HepG2 (cell line): Measurements from ENCODE around the gene NUP214. TPM values are rescaled to one million over a fixed set of nuclear protein-coding genes. Genes with fewer than 3 reads are reported as not detected.

Source experiments
- ATAC-seq: fragments of 200-7000 bp; cut with Tn5 transposase; 3 replicates; pipeline ENCODE4 v1.9.1; 2020; ENCODE audit warnings: mild to moderate bottlenecking, moderate library complexity
- BruUV-seq: library from RNA; stranded (reverse); fragments of 400-500 nt; replicated peaks from 2 replicates; lab custom pipeline; 2021; lab: Mats Ljungman, UMichigan
- CTCF ChIA-PET: fragments of 300-600 bp; formaldehyde crosslinking; extraction: SDS; loops from one replicate; lab custom pipeline; 2021; ENCODE audit warnings: low total read pairs, inconsistent platforms, low intra/inter-chr PET ratio; lab: Yijun Ruan, JAX
- POLR2A ChIA-PET: fragments of 350-600 bp; sonication (Branson Sonifier 250); formaldehyde crosslinking; loops from one replicate; lab custom pipeline; 2020; ENCODE audit warnings: antibody characterized with exemption, inconsistent platforms; lab: Yijun Ruan, JAX
- DNase-seq: peaks from one replicate; pipeline ENCODE4 v3.0.0-alpha.2; 2015; ENCODE audit warnings: low spot score
- FAIRE-seq: peaks from 3 replicates; lab custom pipeline; 2011; peaks lifted over from hg19 to GRCh38; lab: Jason Lieb, UNC
- H2AFZ ChIP-seq: one replicate; pipeline ENCODE4 v1.6.1; 2011; ENCODE audit warnings: low read length, inconsistent platforms
- H3K27ac ChIP-seq: fragments of 300-600 bp; 3 replicates; pipeline ENCODE4 v1.8.0; 2011; ENCODE audit warnings: mixed run types, mild to moderate bottlenecking, mixed read lengths, low read length, inconsistent platforms; ENCODE audit not compliant: insufficient read depth; ENCODE audit errors: extremely low read length
- H3K27me3 ChIP-seq, 2 experiments: fragments of 200-600 bp in 1 of 2; 2 replicates in 1 of 2; 3 replicates in 1 of 2; pipeline versions ENCODE4 v1.6.0 to v1.8.0; 2011; ENCODE audit warnings: low read length in 2 of 2, mild to moderate bottlenecking in 2 of 2, moderate library complexity in 2 of 2, inconsistent platforms in 1 of 2; ENCODE audit not compliant: insufficient read depth in 2 of 2, control insufficient read depth in 1 of 2
- H3K36me3 ChIP-seq, 2 experiments: fragments of 200-600 bp in 1 of 2; replicated peaks in 1 of 2; 2 replicates in 1 of 2; 3 replicates in 1 of 2; pipeline versions ENCODE4 v1.5.1 to v1.8.0; 2011; ENCODE audit warnings: low read length in 2 of 2, inconsistent platforms in 1 of 2; ENCODE audit not compliant: insufficient read depth in 2 of 2, control insufficient read depth in 1 of 2
- H3K4me1 ChIP-seq: 2 replicates; pipeline ENCODE4 v1.5.1; 2012; ENCODE audit warnings: low read length, inconsistent platforms; ENCODE audit not compliant: insufficient read depth
- H3K4me2 ChIP-seq: 2 replicates; pipeline ENCODE4 v1.6.0; 2011; ENCODE audit warnings: low read depth, low read length, inconsistent platforms
- H3K4me3 ChIP-seq, 3 experiments: fragments of 200-600 bp in 1 of 3; sonication (generic), shearing (Covaris generic) in 1 of 3; replicated peaks in 1 of 3; 2 replicates each; pipeline ENCODE4 v1.5.1; 2011 to 2016; ENCODE audit warnings: low read length in 3 of 3, inconsistent platforms in 2 of 3, low read depth in 2 of 3, mild to moderate bottlenecking in 2 of 3, control low read depth in 1 of 3, mixed read lengths in 1 of 3; ENCODE audit not compliant: insufficient read depth in 1 of 3
- H3K79me2 ChIP-seq: one replicate; pipeline ENCODE4 v1.6.1; 2011; ENCODE audit warnings: low read length, inconsistent platforms; ENCODE audit not compliant: insufficient read depth
- H3K9ac ChIP-seq: 2 replicates; pipeline ENCODE4 v1.6.0; 2011; ENCODE audit warnings: mild to moderate bottlenecking, low read depth, low read length, inconsistent platforms; ENCODE audit not compliant: insufficient read depth
- H3K9me3 ChIP-seq: 2 replicates; pipeline ENCODE4 v1.5.1; 2012; ENCODE audit warnings: mild to moderate bottlenecking, low read length
- H4K20me1 ChIP-seq: 2 replicates; pipeline ENCODE4 v1.6.0; 2011; ENCODE audit warnings: inconsistent platforms, mild to moderate bottlenecking, low read length, moderate library complexity; ENCODE audit not compliant: insufficient read depth
- GATAD1 ChIP-seq: IDR thresholded peaks from 2 replicates; pipeline ENCODE4 v1.6.1; 2016; ENCODE audit warnings: missing genetic modification reagents, missing compliant biosample characterization
- KAT8 ChIP-seq: IDR thresholded peaks from 2 replicates; pipeline ENCODE4 v1.6.1; 2016; ENCODE audit warnings: missing genetic modification reagents, missing compliant biosample characterization
- KMT2A ChIP-seq: sonication (generic); formaldehyde crosslinking; IDR thresholded peaks from 2 replicates; pipeline ENCODE4 v1.4.0; 2020; ENCODE audit warnings: missing genetic modification reagents
- NFIB ChIP-seq: sonication (generic); formaldehyde crosslinking; IDR thresholded peaks from 2 replicates; pipeline ENCODE4 v1.9.0; 2021; ENCODE audit warnings: missing genetic modification reagents, mild to moderate bottlenecking, borderline replicate concordance
- ONECUT2 ChIP-seq: sonication (generic); formaldehyde crosslinking; IDR thresholded peaks from 2 replicates; pipeline ENCODE4 v1.4.0; 2020; ENCODE audit warnings: missing genetic modification reagents
- PPARG ChIP-seq: conservative IDR thresholded peaks from 2 replicates; pipeline ENCODE4 v1.6.1; 2016; ENCODE audit warnings: missing biosample characterization, missing genetic modification reagents
- SUZ12 ChIP-seq: fragments of 150-350 bp; IDR thresholded peaks from 2 replicates; pipeline ENCODE4 v1.6.1; 2014; ENCODE audit warnings: low read depth, low read length
- TAF15 ChIP-seq: fragments of 200-400 bp; formaldehyde crosslinking; IDR thresholded peaks from one replicate; pipeline ENCODE4 v1.6.1; 2018; ENCODE audit warnings: mild to moderate bottlenecking, low read depth, low read length; ENCODE audit not compliant: poor library complexity, severe bottlenecking
- ZFP91 ChIP-seq: sonication (generic); formaldehyde crosslinking; IDR thresholded peaks from 2 replicates; pipeline ENCODE4 v1.9.0; 2022; ENCODE audit warnings: missing genetic modification reagents, mild to moderate bottlenecking, borderline replicate concordance
- ZFY ChIP-seq: sonication (generic); formaldehyde crosslinking; IDR thresholded peaks from 2 replicates; pipeline ENCODE4 v1.4.0; 2020; ENCODE audit warnings: missing genetic modification reagents
- ZHX1 ChIP-seq: sonication (generic); formaldehyde crosslinking; IDR thresholded peaks from 2 replicates; pipeline ENCODE4 v1.8.1; 2022; ENCODE audit warnings: low read depth, mild to moderate bottlenecking, missing genetic modification reagents
- ZNF225 ChIP-seq: sonication (generic); formaldehyde crosslinking; IDR thresholded peaks from 2 replicates; pipeline ENCODE4 v1.4.0; 2020; ENCODE audit warnings: mild to moderate bottlenecking, missing genetic modification reagents
- ZNF652 ChIP-seq: IDR thresholded peaks from 2 replicates; pipeline ENCODE4 v1.6.1; 2016; ENCODE audit warnings: low read depth, borderline replicate concordance
- WGBS: methylation state at CpG from one replicate; pipeline ENCODE4 v1.1.6; 2017; ENCODE audit warnings: low lambda C conversion rate; 5-methylcytosine and 5-hydroxymethylcytosine counted together
- in situ Hi-C: cut with HindIII; loops from 2 replicates; pipeline ENCODE4 v1.10.0; 2017; ENCODE audit warnings: low pct_unique_long_range_greater_than_20kb; ENCODE audit not compliant: extremely low pct_ligation_motif_present
- intact Hi-C: fragments of 100-400 bp; cut with micrococcal nuclease; formaldehyde crosslinking; loops from one replicate; pipeline ENCODE4 v1.10.0; 2022; ENCODE audit not compliant: unreplicated experiment
- polyA plus RNA-seq, 8 experiments: library from polyadenylated mRNA; depleted of rRNA in 3 of 8; stranded (reverse) in 7 of 8; unstranded in 1 of 8; fragments of >200 nt; fragmentation: Illumina TruSeq in 4 of 8; extraction: Trizol in 4 of 8; gene quantifications; 2 replicates each; pipeline versions ENCODE4 v1.2.1 to v1.2.3, GENCODE V29; 2011 to 2016; ENCODE audit warnings: low read depth in 4 of 8, missing spikeins in 1 of 8, mixed read lengths in 1 of 8; ENCODE audit not compliant: insufficient read depth in 1 of 8
- total RNA-seq, 5 experiments: library from RNA; depleted of rRNA; stranded (reverse); fragments of >200 nt; fragmentation: Illumina TruSeq; extraction: Trizol; gene quantifications; 2 replicates each; pipeline ENCODE4 v1.2.3, GENCODE V29; 2016; ENCODE audit warnings: low read depth in 1 of 5

The NUP214 gene
- total and polyA plus RNA-seq, 2 of the 13 experiments (the other 11 are each of a cell fraction or from before 2014, with no cell fraction given): 8.4 to 16.0 TPM

GRCh38 chr9:131277910-131278701, 152.7 kb downstream of the NUP214 start (continued):
- TF ChIP-seq ZFP91 (CRISPR knock-in tag): peak; percentile 31; the same call in 1 of the 2 replicates
- TF ChIP-seq ONECUT2: no peak
- TF ChIP-seq TAF15: no peak
- no peak for TF ChIP-seq GATAD1 (CRISPR knock-in tag)
- no peak; the same call in 1 of the 2 replicates for TF ChIP-seq ZFY (CRISPR knock-in tag)
- TF ChIP-seq KMT2A (CRISPR knock-in tag): no peak
- TF ChIP-seq KAT8 (CRISPR knock-in tag): peak; percentile 16; the same call in 1 of the 2 replicates
- peak; percentile 48; the same call in 1 of the 2 replicates for TF ChIP-seq SUZ12
- no peak for TF ChIP-seq PPARG (CRISPR knock-in tag)
- TF ChIP-seq NFIB: no peak
- peak; percentile 29; the same call in 1 of the 2 replicates for TF ChIP-seq ZNF225 (CRISPR knock-in tag)
- TF ChIP-seq, all 625 proteins: peak for 21

GRCh38 chr9:131278702-131279111, 153.3 kb downstream of the NUP214 start:
- no peak overlapping the region for H3K27ac ChIP-seq
- H3K36me3 ChIP-seq: no peaks in the 10 kb centered on the region
- ChIA-PET CTCF (no interaction called here), POLR2A (no interaction called here)
- H3K9me3 ChIP-seq: no peaks in the 10 kb centered on the region
- DNase-seq: no peak
- H3K4me3 ChIP-seq: peak overlapping the region in 2 of 3 experiments; percentile 3 to 68; a peak in 2 of 6 replicates
- TF ChIP-seq ZHX1 (CRISPR knock-in tag) (no peak), ZNF652 (CRISPR knock-in tag) (0 out of 2 replicates have a peak, but pooled peaks have one; percentile 10)
- no peak for ATAC-seq
- H3K79me2 ChIP-seq: no peaks in the 10 kb centered on the region
- H4K20me1 ChIP-seq: peaks cover 3% of the 10 kb centered on the region; the same call in 1 of the 2 replicates
- H3K27me3 ChIP-seq: peaks cover 21 to 82% of the 10 kb centered on the region in 2 experiments
- peak overlapping the region; percentile 60 for H3K4me2 ChIP-seq
- intact Hi-C loops (loop anchor here (5.0 to 10.0 kb wide), 2 partner anchors 46 to 101 kb away; no protein-coding TSS in a partner anchor), in situ Hi-C loops (no loop called here)
- no peak for FAIRE-seq
- peaks cover 40% of the 10 kb centered on the region for H3K4me1 ChIP-seq
- 7% methylated on average over 5 of the region's 10 CpGs for WGBS
- H2AFZ ChIP-seq: no peak overlapping the region
- no TSS peak for BruUV-seq
- no peak overlapping the region for H3K9ac ChIP-seq
